ENCODE measurements around the gene SUMO2. TPM values are rescaled to one million over a fixed set of nuclear protein-coding genes. Genes with fewer than 3 reads are reported as not detected.
"Not testable (repeated sequence)": the region's sequence is repeated elsewhere in the genome, so short reads cannot be mapped to it uniquely, and the experiment has no call there.

SUMO2 gene
- total RNA-seq, 1 donor from 2014 or later, result 649 TPM

GRCh38 chr17:75174996-75175395, 7.8 kb downstream of the SUMO2 start:
- intact Hi-C loops (cut with micrococcal nuclease), result no loop called here
- no peak for DNase-seq (ENCODE audit: low spot score)
- no peak overlapping the region for H3K4me3 Mint-ChIP-seq

GRCh38 chr17:75173526-75173925, 9.2 kb downstream of the SUMO2 start:
- H3K36me3 Mint-ChIP-seq (ENCODE audit: low read depth), result peaks cover 29% of the 10 kb centered on the region
- H3K9me3 Mint-ChIP-seq, result no peaks in the 10 kb centered on the region
- no peaks in the 10 kb centered on the region for H3K27me3 Mint-ChIP-seq (ENCODE audit: insufficient read depth)
- no peak overlapping the region for H3K27ac Mint-ChIP-seq
- H3K4me3 Mint-ChIP-seq, result no peak overlapping the region
- DNase-seq (ENCODE audit: low spot score), result no peak
- intact Hi-C loops (cut with micrococcal nuclease), result no loop called here
- peaks cover 20% of the 10 kb centered on the region for H3K4me1 Mint-ChIP-seq (ENCODE audit: low read depth)

More at GRCh38 chr17:75174996-75175395, 7.8 kb downstream of the SUMO2 start:
- H3K36me3 Mint-ChIP-seq (ENCODE audit: low read depth), result peaks cover 31% of the 10 kb centered on the region
- H3K27ac Mint-ChIP-seq, result no peak overlapping the region
- H3K9me3 Mint-ChIP-seq, result no peaks in the 10 kb centered on the region
- no peaks in the 10 kb centered on the region for H3K27me3 Mint-ChIP-seq (ENCODE audit: insufficient read depth)
- peaks cover 32% of the 10 kb centered on the region for H3K4me1 Mint-ChIP-seq (ENCODE audit: low read depth)

GRCh38 chr17:75168998-75169397, 13.8 kb downstream of the SUMO2 start:
- H3K9me3 Mint-ChIP-seq, result no peaks in the 10 kb centered on the region
- no peak for DNase-seq (ENCODE audit: low spot score)
- no peak overlapping the region for H3K4me3 Mint-ChIP-seq
- no peaks in the 10 kb centered on the region for H3K27me3 Mint-ChIP-seq (ENCODE audit: insufficient read depth)
- intact Hi-C loops (cut with micrococcal nuclease), result no loop called here
- H3K4me1 Mint-ChIP-seq (ENCODE audit: low read depth), result peaks cover 7% of the 10 kb centered on the region
- no peak overlapping the region for H3K27ac Mint-ChIP-seq
- peaks cover 24% of the 10 kb centered on the region for H3K36me3 Mint-ChIP-seq (ENCODE audit: low read depth)

GRCh38 chr17:75164606-75165005, 18.2 kb downstream of the SUMO2 start:
- H3K9me3 Mint-ChIP-seq; H3K4me3 Mint-ChIP-seq; DNase-seq (ENCODE audit: low spot score); H3K4me1 Mint-ChIP-seq (ENCODE audit: low read depth); H3K27me3 Mint-ChIP-seq (ENCODE audit: insufficient read depth); intact Hi-C loops (cut with micrococcal nuclease); H3K27ac Mint-ChIP-seq: not testable (repeated sequence)
- H3K36me3 Mint-ChIP-seq (ENCODE audit: low read depth), result peaks cover 14% of the 10 kb centered on the region

- Mint-ChIP-seq H3K4me1 (ENCODE audit: low read depth) (no peaks in the 10 kb centered on the region), H3K27me3 (ENCODE audit: insufficient read depth) (no peaks in the 10 kb centered on the region), H3K4me3 (no peak overlapping the region), H3K9me3 (no peaks in the 10 kb centered on the region), H3K27ac (no peak overlapping the region), H3K36me3 (ENCODE audit: low read depth) (peaks cover 16% of the 10 kb centered on the region)
- intact Hi-C loops (cut with micrococcal nuclease), result no loop called here
- no peak for DNase-seq (ENCODE audit: low spot score)
Measured at GRCh38 chr17:75163074-75163473, 19.7 kb downstream of the SUMO2 start.

GRCh38 chr17:75160211-75160610, 22.5 kb downstream of the SUMO2 start:
- Mint-ChIP-seq H3K36me3 (ENCODE audit: low read depth) (peaks cover 9% of the 10 kb centered on the region), H3K27me3 (ENCODE audit: insufficient read depth) (no peaks in the 10 kb centered on the region), H3K4me1 (ENCODE audit: low read depth) (peaks cover 3% of the 10 kb centered on the region), H3K27ac (peak overlapping the region; percentile 34), H3K9me3 (no peaks in the 10 kb centered on the region), H3K4me3 (no peak overlapping the region)
- no peak for DNase-seq (ENCODE audit: low spot score)
- intact Hi-C loops (cut with micrococcal nuclease), result no loop called here

- Mint-ChIP-seq H3K9me3 (no peaks in the 10 kb centered on the region), H3K27me3 (ENCODE audit: insufficient read depth) (no peaks in the 10 kb centered on the region), H3K4me1 (ENCODE audit: low read depth) (peaks cover 11% of the 10 kb centered on the region), H3K27ac (no peak overlapping the region), H3K4me3 (no peak overlapping the region), H3K36me3 (ENCODE audit: low read depth) (peaks cover 9% of the 10 kb centered on the region)
- intact Hi-C loops (cut with micrococcal nuclease), result no loop called here
- no peak for DNase-seq (ENCODE audit: low spot score)
Measured at GRCh38 chr17:75159196-75160031, 23.3 kb downstream of the SUMO2 start.

GRCh38 chr17:75158480-75158879, 24.3 kb downstream of the SUMO2 start:
- DNase-seq (ENCODE audit: low spot score); H3K9me3 Mint-ChIP-seq; H3K27ac Mint-ChIP-seq; intact Hi-C loops (cut with micrococcal nuclease); H3K36me3 Mint-ChIP-seq (ENCODE audit: low read depth); H3K4me3 Mint-ChIP-seq; H3K27me3 Mint-ChIP-seq (ENCODE audit: insufficient read depth): not testable (repeated sequence)
- H3K4me1 Mint-ChIP-seq (ENCODE audit: low read depth), result peaks cover 13% of the 10 kb centered on the region

GRCh38 chr17:75155191-75155601, 27.6 kb downstream of the SUMO2 start:
- no peaks in the 10 kb centered on the region for H3K27me3 Mint-ChIP-seq (ENCODE audit: insufficient read depth)

GRCh38 chr17:75154195-75155106, 28.3 kb downstream of the SUMO2 start, which contains the start of gene JPT1:
Gene JPT1, minus strand, starts transcription at chr17:75154512. Its CDS starts 115 bp downstream, at chr17:75154397.
- DNase-seq (ENCODE audit: low spot score), result peak; percentile 97
- no peaks in the 10 kb centered on the region for H3K9me3 Mint-ChIP-seq
- intact Hi-C loops (cut with micrococcal nuclease), result loop anchor here (1.0 to 5.0 kb wide), 10 partner anchors 16 to 135 kb away; partner anchors contain the start of genes ARMC7, ATP5PD, GGA3 and KCTD2
- H3K4me3 Mint-ChIP-seq, result peak within 1 kb of the TSS; percentile 97
- H3K36me3 Mint-ChIP-seq (ENCODE audit: low read depth), result peaks cover 15% of the 10 kb centered on the region
- peaks cover 34% of the 10 kb centered on the region for H3K4me1 Mint-ChIP-seq (ENCODE audit: low read depth)
- H3K27ac Mint-ChIP-seq, result peak within 1 kb of the TSS; percentile 93
- H3K27me3 Mint-ChIP-seq (ENCODE audit: insufficient read depth), result no peaks in the 10 kb centered on the region

More at GRCh38 chr17:75155191-75155601, 27.6 kb downstream of the SUMO2 start:
- peaks cover 11% of the 10 kb centered on the region for H3K36me3 Mint-ChIP-seq (ENCODE audit: low read depth)
- H3K4me3 Mint-ChIP-seq, result no peak overlapping the region
- DNase-seq (ENCODE audit: low spot score), result no peak
- intact Hi-C loops (cut with micrococcal nuclease), result loop anchor here (2.0 kb wide), 1 partner anchor 16 kb away; no protein-coding TSS in a partner anchor
- H3K9me3 Mint-ChIP-seq, result no peaks in the 10 kb centered on the region
- H3K4me1 Mint-ChIP-seq (ENCODE audit: low read depth), result peaks cover 28% of the 10 kb centered on the region
- peak overlapping the region; percentile 70 for H3K27ac Mint-ChIP-seq

GRCh38 chr17:75153780-75154194, 29.0 kb downstream of the SUMO2 start:
- H3K27me3 Mint-ChIP-seq (ENCODE audit: insufficient read depth), result no peaks in the 10 kb centered on the region
- peak; percentile 22 for DNase-seq (ENCODE audit: low spot score)
- H3K4me1 Mint-ChIP-seq (ENCODE audit: low read depth), result peaks cover 35% of the 10 kb centered on the region
- intact Hi-C loops (cut with micrococcal nuclease), result loop anchor here (1.0 to 5.0 kb wide), 10 partner anchors 17 to 136 kb away; partner anchors contain the start of genes ARMC7, ATP5PD, GGA3 and KCTD2
- peak overlapping the region; percentile 97 for H3K4me3 Mint-ChIP-seq
- H3K27ac Mint-ChIP-seq, result peak overlapping the region; percentile 93
- H3K9me3 Mint-ChIP-seq, result no peaks in the 10 kb centered on the region
- peaks cover 15% of the 10 kb centered on the region for H3K36me3 Mint-ChIP-seq (ENCODE audit: low read depth)

- Mint-ChIP-seq H3K36me3 (ENCODE audit: low read depth) (peaks cover 18% of the 10 kb centered on the region), H3K27ac (peak overlapping the region; percentile 93), H3K27me3 (ENCODE audit: insufficient read depth) (no peaks in the 10 kb centered on the region), H3K4me3 (peak overlapping the region; percentile 97), H3K9me3 (no peaks in the 10 kb centered on the region), H3K4me1 (ENCODE audit: low read depth) (peaks cover 42% of the 10 kb centered on the region)
- peak; percentile 12 for DNase-seq (ENCODE audit: low spot score)
- intact Hi-C loops (cut with micrococcal nuclease), result loop anchor here (5.0 kb wide), 1 partner anchor 106 kb away; the partner anchor contains the start of genes ATP5PD and KCTD2
Measured at GRCh38 chr17:75152922-75153779, 29.6 kb downstream of the SUMO2 start.
